ENCODE measurements around the gene CACNA1I.

- TF ChIP-seq EZH2 (IDR thresholded peaks at IDR 0.05; ENCODE audit: borderline replicate concordance, low read depth, low read length, poor library complexity, severe bottlenecking) (no peak), CTCF (conservative IDR thresholded peaks at IDR 0.05; ENCODE audit: low read depth, low read length) (no peak)
Observed at GRCh38 chr22:39718206-39718605, 147.7 kb downstream of the CACNA1I start.
